Measurements from ENCODE around the gene RYR2. TPM values are rescaled to one million over a fixed set of nuclear protein-coding genes. Genes with fewer than 3 reads are reported as not detected.

RYR2 gene
- total RNA-seq, 1 donor from 2014 or later, result 0.28 TPM

DNA sequence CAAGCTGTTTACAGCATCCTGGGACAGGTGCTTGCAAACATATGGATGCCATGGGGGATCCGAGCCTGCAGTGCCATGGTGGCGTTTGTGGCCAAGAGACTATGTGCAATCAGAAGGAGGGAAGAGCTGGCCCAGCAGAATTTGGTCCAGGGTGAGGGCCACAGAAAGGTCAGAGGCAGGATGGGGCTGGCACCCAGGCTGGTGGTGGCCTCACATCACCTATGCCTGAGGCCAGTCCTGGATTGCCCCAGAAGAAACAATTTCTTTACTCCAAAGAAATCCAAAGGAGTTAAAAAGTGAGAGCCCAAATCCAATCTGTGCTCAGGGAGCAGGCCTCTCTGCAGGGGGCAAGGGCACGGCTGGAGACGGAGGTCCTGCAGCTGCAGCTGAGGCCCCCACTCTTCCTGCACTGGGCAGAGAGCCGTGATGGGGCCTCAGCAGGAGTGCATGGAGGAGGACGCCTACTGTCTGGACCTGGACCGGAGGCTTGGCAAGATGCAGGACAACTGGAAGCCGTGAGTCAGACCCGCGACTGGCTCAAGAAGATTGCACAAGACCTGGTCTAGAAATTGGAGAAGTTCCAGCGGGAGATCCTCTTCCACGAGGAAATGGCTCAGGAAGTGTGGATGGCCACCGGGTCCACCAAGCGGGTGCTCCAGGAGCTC, 163.5 kb downstream of the RYR2 start:
- no peak for ATAC-seq

DNA sequence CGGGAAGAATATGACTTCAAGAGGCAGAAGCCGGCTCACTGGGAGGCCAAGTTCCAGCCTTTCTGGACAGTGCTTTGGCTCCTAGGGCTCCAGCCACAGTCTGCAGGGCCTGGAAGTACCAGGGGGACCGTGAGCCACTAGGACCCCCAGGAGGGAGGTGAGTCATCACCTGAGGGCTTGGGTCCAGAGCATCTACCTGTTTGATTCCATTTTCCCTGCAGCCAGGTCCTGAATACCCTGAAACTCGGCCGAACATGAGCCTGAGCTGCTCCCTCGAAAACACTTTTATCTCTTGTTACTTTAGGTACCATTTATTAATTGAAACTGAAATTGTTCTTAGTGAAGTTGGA, 164.1 kb downstream of the RYR2 start:
- no peak for ATAC-seq

DNA sequence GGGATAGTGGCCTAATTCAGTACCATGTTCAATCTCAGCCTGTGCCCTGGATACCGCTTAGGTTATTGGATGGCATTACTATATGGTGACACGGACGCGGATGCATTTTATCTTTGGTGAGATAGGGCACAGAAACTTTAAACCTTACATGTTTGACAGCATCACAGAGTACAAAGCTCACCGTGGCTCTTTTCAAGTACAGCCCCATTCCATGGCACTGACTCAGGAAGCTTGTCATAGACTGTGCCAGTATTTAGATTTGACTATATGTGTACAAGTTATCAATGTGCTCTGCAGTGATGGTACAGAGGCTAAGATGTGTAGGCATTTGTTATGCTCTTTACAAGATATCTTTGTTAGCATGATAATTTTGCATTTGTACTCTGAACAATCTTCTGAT, 169.0 kb downstream of the RYR2 start:
- no peak for ATAC-seq

DNA sequence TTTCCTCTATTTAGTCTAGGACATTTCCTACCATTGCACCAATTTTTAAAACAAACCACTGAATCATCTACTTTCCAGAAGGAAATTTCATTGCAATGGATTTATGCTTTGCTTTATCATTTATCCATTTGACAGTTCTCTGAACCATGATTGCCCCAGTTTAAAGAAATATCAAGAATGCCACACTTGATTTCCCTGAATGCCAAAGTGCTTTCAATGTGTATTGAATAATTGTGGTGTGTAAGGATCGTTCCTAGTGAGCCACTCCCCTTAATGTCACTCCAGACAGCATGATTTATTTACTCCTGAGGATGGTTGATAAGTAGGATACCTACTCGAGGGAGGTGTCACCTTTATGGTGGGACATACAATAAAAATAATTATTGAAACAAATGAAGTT, 169.6 kb downstream of the RYR2 start:
- no peak for ATAC-seq

DNA sequence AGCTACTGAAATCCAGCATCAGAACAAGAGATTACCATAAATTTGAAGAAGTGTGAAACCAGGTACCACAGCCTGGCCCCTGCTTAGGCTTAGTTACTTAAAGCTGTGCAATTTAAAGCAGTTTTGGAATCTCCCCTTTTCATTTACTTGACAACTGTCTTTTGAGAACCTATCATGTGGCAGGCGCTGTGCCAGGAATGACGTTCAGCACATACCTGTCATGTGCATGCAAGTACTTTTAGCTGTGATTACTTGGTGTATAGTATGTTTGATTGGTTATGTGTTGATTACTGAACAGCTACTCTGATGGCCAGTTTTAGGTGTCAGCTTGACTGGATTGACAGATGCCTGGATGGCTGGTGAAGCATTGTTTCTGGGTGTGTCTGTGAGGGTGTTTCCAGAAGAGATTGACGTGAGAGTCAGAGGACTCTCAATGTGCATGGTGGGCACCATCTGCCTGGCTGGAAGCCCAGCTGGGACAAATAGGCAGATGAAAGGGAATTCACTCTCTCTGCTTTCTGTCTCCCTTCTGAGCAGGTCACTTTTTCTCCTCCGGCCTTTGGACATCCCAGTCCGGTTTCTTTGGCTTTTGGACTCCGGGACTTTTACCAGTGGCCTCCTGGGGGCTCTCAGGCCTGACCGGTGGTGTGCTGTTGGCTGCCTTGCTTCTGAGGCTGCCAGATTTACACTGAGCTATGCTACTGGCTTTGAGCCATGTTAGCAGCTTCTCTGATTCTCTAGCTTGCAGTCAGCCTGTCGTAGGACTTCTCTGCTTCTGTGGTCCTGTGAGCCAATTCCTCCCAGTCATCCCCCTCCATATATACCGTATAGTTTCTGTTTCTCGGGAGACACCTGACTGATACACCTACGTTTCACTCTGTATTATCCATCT, 178.0 kb downstream of the RYR2 start:
- ATAC-seq, result no peak

DNA sequence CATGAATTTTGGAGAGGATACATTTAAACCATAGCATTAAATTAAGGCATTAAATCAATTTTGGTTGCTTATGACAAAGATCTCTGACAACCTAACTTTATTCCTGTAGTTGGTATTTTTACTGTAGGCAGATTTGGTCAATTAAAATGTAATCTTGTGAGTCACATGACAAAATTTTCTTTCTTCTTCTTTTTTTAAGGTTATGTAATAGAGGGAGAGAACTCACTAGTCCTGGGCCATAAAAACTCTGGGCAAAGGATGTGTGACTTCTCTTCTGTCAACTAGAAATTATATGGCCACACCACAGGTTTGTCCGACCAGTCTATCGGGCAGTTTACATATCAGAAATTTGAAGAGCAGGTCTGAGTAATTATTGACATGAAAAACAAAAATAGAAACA, 181.4 kb downstream of the RYR2 start:
- ATAC-seq, result no peak

DNA sequence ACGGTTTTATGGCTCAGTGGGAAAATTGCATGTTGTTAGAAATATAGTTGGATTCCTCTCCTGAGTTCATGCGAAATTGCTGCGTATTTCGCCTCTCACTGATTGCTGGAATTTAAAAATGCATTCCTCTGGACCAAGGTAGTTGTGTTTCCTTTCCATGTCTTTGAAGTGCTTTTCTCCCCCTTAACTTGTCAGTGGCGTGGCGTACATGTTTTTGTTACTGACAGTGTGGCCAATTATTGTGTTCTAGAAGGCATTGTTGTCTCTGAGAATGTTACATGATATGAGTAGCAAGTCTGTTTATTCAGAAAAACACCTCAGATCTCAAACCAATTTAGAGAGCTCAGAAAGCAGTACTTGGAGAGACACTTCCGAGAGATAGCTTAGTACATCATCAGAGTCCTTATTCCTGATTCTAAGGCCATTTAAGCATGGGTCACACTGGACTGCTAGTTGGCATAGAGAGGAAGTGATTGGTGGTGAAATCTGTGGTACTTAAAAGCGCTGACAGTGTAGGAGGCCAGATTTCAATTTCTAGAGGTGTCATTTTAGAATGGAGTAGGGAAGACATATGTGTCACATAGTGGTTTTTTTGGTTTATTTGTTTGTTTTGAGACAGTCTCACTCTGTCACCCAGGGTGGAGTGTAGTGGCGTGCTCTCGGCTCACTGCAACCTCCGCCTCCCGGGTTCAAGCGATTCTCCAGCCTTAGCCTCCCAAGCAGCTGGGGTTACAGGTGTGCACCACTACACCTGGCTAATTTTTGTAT, 184.4 kb downstream of the RYR2 start:
- ATAC-seq, result no peak

DNA sequence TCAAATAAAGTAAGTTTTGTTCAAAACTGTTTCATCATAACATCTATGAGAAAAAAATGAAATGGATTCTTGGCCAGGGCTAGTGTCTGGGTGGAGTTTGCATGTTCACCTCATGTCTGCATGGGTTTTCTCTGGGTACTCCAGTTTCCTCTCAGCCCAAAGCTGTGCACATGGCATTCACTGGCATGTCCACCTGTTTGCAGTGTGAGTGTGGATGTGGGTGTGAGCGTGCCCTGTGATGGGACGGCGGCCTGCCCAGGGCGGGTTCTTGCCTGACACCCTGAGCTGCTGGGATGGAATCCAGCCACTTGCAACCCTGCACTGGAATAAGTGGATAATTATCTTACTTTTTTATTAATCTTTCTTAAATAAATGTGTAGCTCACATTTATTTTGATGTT, 185.5 kb downstream of the RYR2 start:
- ATAC-seq, result no peak

DNA sequence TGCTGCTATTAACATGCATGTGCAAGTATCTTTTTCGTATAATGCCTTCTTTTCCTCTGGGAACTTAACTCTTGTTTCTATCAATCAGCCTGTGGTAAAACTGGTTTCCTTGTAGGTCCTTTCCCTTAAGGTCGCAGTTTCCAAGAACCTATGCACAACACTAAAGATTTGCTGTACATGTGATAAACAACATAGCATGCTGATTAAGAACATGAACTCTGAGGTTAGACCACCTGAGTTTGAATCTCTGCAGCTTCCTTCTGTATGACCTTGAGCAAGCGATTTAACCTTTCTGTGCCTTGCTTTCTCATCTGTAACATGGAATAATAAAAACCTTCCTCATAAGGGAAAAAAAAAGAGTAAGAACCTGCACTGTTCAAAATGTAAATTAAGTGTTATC, 186.4 kb downstream of the RYR2 start:
- no peak for ATAC-seq

DNA sequence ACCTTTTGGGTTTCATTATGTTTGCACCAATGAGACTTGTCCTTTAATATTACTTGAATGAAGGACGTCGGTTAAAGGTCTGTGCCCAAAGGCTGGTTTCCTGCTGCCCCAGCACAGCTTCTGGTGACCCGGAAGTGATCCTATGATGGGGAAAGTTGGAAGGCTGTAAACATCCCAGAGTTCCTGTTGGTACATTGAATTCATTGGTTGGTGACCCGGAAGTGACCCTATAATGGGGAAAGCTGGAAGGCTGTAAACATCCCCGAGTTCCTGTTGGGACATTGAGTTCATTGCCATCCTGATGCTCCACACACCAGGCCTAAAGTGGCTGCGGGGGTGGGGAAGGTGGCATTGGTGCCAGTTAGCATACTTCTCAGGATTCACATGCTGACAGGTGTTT, 187.3 kb downstream of the RYR2 start:
- ATAC-seq, result no peak

DNA sequence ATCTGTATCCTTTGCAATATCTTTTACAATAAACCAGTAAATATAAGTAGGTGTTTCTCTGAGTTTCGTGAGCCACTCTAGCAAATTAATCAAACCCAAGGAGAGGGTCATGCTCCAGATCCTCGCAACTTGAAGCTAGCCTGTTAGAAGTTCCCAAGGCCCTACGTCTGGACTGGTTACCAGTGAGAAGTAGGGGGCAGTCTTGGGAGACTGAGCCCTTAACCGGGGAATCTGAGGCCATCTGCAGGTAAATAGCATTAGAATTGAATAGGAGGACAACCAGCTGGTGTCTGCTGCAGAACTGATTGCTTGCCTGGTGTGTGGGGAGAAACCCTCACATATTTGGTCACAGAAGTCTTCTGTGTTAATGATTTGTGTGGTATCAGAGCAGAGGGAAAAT, 190.5 kb downstream of the RYR2 start:
- no peak for ATAC-seq

DNA sequence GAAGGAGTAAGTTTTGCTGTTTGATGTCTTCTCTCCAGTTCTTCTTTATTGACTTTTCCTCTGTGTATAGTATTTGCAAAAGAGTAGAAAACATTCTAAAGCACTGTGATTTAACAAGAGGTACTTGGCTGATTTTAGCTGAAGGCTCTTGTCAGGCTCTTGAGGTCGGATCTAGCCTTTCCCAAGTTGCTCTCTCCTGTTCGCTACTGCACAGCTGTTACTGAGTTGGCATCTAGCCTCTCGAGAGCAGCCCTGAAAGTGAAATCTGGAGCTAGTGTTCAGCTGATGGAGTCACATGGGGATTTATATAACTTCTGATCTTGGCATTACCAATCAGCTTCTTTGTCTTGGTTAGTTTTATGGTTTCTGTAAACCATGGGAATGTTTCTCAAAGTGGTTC, 193.1 kb downstream of the RYR2 start:
- no peak for ATAC-seq

DNA sequence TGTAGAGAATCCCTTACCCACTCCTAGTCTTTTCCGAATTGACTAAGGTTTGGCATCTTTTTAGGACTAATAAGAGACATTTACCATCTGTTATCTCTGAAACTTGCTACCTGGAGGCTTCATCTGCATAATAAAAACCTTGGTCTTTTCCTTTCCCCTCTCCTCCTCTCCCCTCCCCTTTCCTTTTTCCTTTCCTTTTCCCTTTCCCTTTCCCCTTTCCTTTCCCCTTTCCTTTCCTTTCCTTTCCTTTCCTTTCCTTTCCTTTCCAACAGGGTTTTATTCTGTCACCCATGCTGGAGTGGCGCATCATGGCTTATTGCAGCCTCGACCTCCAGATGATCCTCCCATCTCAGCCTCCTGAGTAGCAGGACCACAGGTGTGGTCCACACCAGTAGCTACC, 195.7 kb downstream of the RYR2 start:
- no peak for ATAC-seq

DNA sequence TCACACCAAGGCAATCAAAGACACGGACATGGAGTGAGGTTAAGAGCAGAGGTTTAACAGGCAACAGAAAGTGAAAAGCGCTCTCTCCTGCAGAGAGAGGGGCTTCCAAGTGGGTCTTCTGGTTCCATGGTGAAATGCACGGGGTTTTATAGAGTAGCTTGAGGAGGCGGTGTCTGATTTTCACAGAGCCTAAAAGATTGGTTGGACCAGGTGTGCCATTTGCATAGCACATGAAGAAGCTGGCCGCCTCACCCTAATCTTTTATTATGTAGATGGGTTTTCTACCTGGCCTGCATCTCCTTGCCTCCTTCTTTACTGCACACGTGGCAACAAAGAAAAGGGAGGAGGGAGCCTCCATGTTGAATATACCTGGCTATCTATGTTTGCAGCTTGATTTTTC, 197.3 kb downstream of the RYR2 start:
- no peak for ATAC-seq

DNA sequence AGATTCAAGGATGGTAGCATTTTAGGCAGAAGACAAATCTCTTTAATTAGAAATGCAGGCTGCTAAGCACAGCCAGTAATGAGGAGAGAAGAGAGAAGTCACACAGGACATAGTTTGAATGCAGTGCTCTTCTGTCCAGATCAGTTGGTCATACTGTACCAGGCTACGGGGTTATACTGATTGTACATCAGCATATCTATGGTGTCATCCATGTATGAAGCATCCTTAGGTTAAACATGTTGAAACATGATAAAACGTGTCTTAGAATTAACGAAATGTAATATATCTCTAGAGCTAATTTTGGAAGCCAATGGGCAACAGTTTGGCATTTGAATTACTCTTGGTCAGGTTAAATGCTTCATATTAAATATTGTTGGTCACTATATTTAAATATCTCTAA, 199.1 kb downstream of the RYR2 start:
- ATAC-seq, result no peak

DNA sequence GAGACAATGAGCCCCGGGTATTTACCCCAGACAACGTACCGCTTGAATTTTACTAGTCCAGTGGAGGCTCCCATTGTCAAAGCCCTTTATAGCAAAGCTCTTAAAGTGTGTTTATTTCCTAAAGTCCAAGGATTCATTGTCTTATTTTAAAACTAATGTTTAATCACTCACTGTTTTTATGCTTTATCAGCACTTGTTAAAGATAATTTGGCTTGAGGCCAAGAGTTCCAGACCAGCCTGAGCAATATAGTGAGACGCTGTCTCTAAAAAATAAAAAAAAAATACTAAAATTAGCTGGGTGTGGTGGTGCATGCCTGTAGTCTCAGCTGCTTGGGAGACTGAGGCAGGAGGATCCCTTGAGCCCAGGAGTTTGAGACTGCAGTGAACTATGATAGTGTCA, 202.8 kb downstream of the RYR2 start:
- no peak for ATAC-seq

DNA sequence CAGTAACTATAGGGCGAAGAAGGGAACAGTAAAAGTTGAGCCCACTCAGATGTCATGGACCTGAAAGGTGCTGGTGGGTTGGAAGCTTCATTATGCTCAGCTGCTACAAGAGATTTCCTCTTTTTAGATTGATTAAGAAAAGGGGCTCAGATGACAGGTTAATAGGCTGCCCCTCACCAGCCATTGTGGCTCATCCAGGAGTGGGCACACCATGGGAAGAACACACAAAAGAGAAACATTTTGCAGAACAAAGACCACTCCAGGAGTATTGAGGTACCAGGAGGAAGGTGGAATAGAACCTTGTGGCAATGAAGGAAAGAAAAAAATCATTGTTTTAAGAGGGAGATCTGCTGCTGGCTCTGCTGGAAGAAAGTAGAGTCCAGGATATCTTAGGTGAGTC, 205.5 kb downstream of the RYR2 start:
- ATAC-seq, result no peak

DNA sequence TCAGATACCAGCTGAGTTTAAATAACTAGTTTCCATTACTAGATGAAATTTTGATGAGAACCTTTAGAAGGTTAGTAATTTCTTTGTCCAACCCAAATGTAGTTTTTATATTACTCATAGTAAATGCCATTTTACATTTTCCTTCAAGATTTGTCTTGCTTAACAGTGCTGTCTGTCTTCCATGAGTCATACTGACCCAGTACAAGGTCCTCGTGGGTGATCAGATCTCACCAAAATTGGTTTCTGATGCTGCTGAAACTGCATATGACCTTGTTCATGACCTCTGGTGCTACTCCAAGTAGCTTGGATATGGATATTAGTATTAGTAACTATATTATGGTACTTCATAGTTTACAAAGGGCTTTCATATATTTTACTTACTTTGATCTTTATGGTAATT, 207.1 kb downstream of the RYR2 start:
- ATAC-seq, result no peak

DNA sequence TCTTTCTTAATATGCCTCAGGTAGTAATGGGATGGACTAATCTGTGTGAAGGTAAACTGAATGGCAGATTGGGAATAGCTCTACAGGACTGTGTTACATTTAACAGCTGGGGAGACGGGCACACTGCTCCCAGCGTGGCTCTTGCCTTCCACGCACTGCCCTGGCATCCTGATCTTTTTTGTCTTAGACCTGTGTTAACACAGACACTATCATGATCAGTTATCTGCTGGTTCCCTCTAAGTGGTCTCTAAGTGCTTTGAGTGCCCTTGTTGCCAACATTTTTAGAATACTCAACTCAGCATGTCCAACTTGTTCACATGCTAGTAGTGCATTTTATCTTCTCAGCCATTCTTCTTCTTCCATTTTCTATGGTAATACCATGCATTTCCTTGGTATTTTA, 208.1 kb downstream of the RYR2 start:
- no peak for ATAC-seq

DNA sequence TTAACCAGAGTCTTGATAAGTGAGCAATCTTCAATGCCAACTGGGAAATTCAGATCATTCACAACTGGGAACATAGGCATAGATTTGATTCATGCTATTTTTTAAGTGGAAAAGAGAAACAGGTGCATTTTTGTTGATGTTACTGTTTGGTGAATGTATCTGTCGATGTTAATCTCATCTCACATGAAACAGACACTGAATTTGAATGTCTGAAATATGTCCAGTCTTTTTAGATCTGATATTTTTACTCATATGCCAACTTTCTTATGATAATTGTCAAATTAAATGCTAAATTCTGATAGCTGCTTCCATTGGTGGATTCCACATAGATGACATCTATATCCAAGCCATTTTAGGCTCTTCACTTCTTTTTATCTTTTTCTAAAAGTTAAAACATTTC, 213.1 kb downstream of the RYR2 start:
- ATAC-seq, result no peak

DNA sequence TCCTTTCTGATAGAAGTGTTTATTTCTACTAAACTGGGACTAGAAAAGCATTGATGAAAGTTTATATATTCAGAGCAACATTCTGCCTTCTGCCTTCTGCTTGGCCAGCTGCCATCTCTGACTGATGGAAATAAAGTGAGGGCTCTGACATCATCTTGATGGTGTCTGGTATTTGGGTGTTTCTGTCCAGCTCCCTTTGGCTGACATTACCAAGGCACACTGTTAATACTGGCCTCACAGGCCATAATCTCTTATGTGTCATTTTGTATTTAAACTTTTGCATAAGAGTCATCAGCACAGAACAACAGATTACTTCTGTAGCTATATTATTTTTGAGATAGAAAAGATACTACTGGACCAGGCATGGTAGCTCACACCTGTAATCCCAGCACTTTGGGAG, 216.9 kb downstream of the RYR2 start:
- ATAC-seq, result no peak

DNA sequence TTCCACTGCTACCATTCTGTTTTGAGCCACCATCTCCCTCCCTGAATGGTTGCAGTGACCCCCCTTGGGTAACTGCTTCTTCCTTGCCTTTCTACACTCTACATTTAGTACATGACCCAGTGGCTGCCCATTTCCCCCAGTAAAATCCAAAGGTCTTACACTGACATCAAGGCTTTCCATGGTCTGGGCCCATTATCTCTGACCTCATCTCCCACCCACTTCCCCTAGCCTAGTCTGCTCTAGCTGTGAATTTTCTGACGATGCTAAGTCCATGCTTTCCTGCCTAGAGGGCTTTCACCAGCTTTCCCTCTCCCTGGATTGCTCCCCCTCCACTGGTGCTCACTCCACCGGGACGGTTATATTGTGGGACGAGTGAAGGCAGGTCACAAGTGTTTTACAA, 219.2 kb downstream of the RYR2 start:
- ATAC-seq, result no peak

DNA sequence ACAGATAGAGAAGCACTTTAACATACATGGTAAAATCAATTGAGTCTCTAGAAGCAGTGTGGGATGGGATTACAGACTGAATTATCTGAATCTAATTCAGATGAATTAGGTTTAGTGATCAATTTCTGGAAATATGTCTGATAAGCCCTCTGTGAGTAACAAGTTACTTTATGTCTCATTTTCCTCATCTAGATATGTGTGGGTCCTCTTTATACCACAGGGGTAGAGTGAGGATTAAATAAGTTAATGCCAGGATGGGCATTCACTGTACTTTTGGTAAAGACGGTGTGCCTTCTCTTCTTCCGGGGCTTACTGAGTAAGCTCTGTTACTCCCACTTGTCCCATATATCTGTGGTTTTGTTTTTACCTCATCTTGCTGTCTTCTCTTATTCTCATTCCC, 225.8 kb downstream of the RYR2 start:
- no peak for ATAC-seq

DNA sequence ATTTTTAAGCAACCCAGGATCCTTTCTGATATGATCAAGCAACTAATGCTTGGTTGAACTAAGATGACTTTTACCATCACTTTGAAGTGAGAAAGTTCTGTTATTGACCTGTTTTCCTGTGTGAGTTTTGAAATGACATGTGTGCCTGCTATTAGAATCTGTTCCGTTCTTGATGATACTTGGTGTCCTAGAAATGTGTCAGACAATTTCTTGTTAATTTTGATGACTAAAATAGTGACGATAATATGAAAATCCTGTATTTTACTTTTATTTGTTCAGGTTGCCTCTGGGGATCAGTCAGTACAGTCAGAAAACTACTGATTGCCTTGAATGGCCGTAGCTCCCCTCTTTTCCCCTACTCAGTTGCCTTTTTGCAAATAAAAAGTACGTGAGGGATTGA, 228.0 kb downstream of the RYR2 start:
- no peak for ATAC-seq

Data from esophagus mucosa (tissue), 1 donor.